ENCODE data around the gene AUNIP.

- TF ChIP-seq, protein P1, sequence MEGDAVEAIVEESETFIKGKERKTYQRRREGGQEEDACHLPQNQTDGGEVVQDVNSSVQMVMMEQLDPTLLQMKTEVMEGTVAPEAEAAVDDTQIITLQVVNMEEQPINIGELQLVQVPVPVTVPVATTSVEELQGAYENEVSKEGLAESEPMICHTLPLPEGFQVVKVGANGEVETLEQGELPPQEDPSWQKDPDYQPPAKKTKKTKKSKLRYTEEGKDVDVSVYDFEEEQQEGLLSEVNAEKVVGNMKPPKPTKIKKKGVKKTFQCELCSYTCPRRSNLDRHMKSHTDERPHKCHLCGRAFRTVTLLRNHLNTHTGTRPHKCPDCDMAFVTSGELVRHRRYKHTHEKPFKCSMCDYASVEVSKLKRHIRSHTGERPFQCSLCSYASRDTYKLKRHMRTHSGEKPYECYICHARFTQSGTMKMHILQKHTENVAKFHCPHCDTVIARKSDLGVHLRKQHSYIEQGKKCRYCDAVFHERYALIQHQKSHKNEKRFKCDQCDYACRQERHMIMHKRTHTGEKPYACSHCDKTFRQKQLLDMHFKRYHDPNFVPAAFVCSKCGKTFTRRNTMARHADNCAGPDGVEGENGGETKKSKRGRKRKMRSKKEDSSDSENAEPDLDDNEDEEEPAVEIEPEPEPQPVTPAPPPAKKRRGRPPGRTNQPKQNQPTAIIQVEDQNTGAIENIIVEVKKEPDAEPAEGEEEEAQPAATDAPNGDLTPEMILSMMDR (IDR thresholded peaks at IDR 0.05): no peak
- TF ChIP-seq, protein P2, sequence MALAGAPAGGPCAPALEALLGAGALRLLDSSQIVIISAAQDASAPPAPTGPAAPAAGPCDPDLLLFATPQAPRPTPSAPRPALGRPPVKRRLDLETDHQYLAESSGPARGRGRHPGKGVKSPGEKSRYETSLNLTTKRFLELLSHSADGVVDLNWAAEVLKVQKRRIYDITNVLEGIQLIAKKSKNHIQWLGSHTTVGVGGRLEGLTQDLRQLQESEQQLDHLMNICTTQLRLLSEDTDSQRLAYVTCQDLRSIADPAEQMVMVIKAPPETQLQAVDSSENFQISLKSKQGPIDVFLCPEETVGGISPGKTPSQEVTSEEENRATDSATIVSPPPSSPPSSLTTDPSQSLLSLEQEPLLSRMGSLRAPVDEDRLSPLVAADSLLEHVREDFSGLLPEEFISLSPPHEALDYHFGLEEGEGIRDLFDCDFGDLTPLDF (CRISPR knock-in tag; IDR thresholded peaks at IDR 0.05): no peak
- no peak for TF ChIP-seq ATF1 (CRISPR knock-in tag; IDR thresholded peaks at IDR 0.05)
- TF ChIP-seq, protein P3, sequence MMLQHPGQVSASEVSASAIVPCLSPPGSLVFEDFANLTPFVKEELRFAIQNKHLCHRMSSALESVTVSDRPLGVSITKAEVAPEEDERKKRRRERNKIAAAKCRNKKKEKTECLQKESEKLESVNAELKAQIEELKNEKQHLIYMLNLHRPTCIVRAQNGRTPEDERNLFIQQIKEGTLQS (CRISPR knock-in tag; conservative IDR thresholded peaks at IDR 0.05): no peak
- TF ChIP-seq, protein P4, sequence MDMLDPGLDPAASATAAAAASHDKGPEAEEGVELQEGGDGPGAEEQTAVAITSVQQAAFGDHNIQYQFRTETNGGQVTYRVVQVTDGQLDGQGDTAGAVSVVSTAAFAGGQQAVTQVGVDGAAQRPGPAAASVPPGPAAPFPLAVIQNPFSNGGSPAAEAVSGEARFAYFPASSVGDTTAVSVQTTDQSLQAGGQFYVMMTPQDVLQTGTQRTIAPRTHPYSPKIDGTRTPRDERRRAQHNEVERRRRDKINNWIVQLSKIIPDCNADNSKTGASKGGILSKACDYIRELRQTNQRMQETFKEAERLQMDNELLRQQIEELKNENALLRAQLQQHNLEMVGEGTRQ (CRISPR knock-in tag; IDR thresholded peaks at IDR 0.05): no peak
- no peak for TF ChIP-seq STAT6 (CRISPR knock-in tag; conservative IDR thresholded peaks at IDR 0.05; ENCODE audit: low read depth)
- no peak for TF ChIP-seq CREB1 (CRISPR knock-in tag; IDR thresholded peaks at IDR 0.05)
- no peak for TF ChIP-seq NR3C1 (CRISPR knock-in tag; conservative IDR thresholded peaks at IDR 0.05; ENCODE audit: low read depth)
Measured at GRCh38 chr1:25820247-25821111, 38.8 kb downstream of the AUNIP start.

All from WTC11 (cell line).